Neural progenitor cell (in vitro differentiated cells): Measurements from ENCODE around the gene STMND1.

Experiments
- CTCF ChIP-seq: fragments of 200-600 bp; sonication (generic); IDR thresholded peaks from 2 replicates; pipeline ENCODE4 v1.5.1; 2017; ENCODE audit warnings: antibody characterized with exemption, mild to moderate bottlenecking
- EZH2 ChIP-seq: fragments of 200-600 bp; sonication (generic); IDR thresholded peaks from 2 replicates; pipeline ENCODE4 v1.6.1; 2017; ENCODE audit warnings: antibody characterized with exemption, mild to moderate bottlenecking, moderate library complexity
- EZH2phosphoT487 ChIP-seq: fragments of 200-600 bp; sonication (generic); IDR thresholded peaks from 2 replicates; pipeline ENCODE4 v1.6.1; 2017; ENCODE audit warnings: antibody characterized with exemption

GRCh38 chr6:17096652-17097051, 5.2 kb upstream of the STMND1 start:
- TF ChIP-seq CTCF: no peak
- TF ChIP-seq EZH2: no peak
- no peak for TF ChIP-seq EZH2phosphoT487
